Astrocyte of the cerebellum (primary cell): ENCODE results near the gene SPINK5.

ENCODE experiments used
- DNase-seq: peaks from one replicate; pipeline ENCODE4 v3.0.0-alpha.2; 2011; ENCODE audit warnings: low read depth
- H3K4me3 ChIP-seq: 2 replicates; pipeline ENCODE4 v1.5.1; 2011; ENCODE audit warnings: mild to moderate bottlenecking, low read depth, low read length, moderate library complexity
- CTCF ChIP-seq: IDR thresholded peaks from 2 replicates; pipeline ENCODE4 v1.5.1; 2012; ENCODE audit warnings: low read length, low read depth, moderate library complexity, mild to moderate bottlenecking; ENCODE audit errors: missing control alignments
- in situ Hi-C: cut with HindIII; loops from 2 replicates; pipeline ENCODE4 v1.10.0; 2017; ENCODE audit warnings: low sequenced_read_pairs

Gene SPINK5

GRCh38 chr5:148090146-148090772, 26.5 kb downstream of the SPINK5 start:
- no peak overlapping the region for H3K4me3 ChIP-seq
- no peak for TF ChIP-seq CTCF
- DNase-seq = no peak
- in situ Hi-C loops = no loop called here

- in situ Hi-C loops = no loop called here
- no peak for DNase-seq
- TF ChIP-seq CTCF = no peak
- H3K4me3 ChIP-seq = no peak overlapping the region
Observed at GRCh38 chr5:148090773-148091250, 27.0 kb downstream of the SPINK5 start.

GRCh38 chr5:148091991-148092964, 28.5 kb downstream of the SPINK5 start:
- no peak for DNase-seq
- in situ Hi-C loops = no loop called here
- no peak overlapping the region for H3K4me3 ChIP-seq
- TF ChIP-seq CTCF = no peak

GRCh38 chr5:148094336-148094735, 30.6 kb downstream of the SPINK5 start:
- no peak for TF ChIP-seq CTCF
- no peak overlapping the region for H3K4me3 ChIP-seq
- no peak for DNase-seq
- in situ Hi-C loops = no loop called here

GRCh38 chr5:148104226-148104625, 40.4 kb downstream of the SPINK5 start:
- no peak for TF ChIP-seq CTCF
- in situ Hi-C loops = no loop called here
- H3K4me3 ChIP-seq = no peak overlapping the region
- DNase-seq = no peak

GRCh38 chr5:148107608-148108007, 43.8 kb downstream of the SPINK5 start:
- no peak for TF ChIP-seq CTCF
- no peak overlapping the region for H3K4me3 ChIP-seq
- in situ Hi-C loops = no loop called here
- DNase-seq = no peak
